ENCODE measurements around the gene PTGER3.

DNA sequence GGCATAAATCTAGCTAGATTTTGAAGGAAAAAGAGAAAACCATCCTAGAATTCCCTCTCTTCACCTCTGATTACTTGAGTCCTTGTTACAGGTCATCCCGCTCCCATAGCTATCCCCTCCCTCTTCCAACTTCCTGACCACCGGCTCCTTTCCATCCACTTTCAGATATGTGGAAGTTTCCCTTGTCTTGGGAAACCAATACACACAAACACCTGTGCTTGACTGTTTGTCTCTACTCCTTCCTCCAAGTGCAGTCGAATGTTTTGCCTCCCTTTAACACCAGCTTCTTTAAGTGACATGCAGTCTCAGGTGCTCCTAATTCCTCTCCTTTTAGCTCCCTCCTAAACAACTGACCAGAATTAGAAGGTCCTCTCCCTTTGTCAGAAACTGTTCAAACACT is 70.0 kb downstream of the PTGER3 start:
- TF ChIP-seq, protein P1, sequence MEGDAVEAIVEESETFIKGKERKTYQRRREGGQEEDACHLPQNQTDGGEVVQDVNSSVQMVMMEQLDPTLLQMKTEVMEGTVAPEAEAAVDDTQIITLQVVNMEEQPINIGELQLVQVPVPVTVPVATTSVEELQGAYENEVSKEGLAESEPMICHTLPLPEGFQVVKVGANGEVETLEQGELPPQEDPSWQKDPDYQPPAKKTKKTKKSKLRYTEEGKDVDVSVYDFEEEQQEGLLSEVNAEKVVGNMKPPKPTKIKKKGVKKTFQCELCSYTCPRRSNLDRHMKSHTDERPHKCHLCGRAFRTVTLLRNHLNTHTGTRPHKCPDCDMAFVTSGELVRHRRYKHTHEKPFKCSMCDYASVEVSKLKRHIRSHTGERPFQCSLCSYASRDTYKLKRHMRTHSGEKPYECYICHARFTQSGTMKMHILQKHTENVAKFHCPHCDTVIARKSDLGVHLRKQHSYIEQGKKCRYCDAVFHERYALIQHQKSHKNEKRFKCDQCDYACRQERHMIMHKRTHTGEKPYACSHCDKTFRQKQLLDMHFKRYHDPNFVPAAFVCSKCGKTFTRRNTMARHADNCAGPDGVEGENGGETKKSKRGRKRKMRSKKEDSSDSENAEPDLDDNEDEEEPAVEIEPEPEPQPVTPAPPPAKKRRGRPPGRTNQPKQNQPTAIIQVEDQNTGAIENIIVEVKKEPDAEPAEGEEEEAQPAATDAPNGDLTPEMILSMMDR (IDR thresholded peaks at IDR 0.05): no peak
- TF ChIP-seq POLR2AphosphoS5 (IDR thresholded peaks at IDR 0.05) (no peak), EP300 (IDR thresholded peaks at IDR 0.05) (no peak), POLR2A (IDR thresholded peaks at IDR 0.05) (no peak)

Data from gastroesophageal sphincter (tissue), 3 donors.